Mucosa of descending colon (tissue), 3 donors: ENCODE measurements around the gene COX8A. TPM values are rescaled to one million over a fixed set of nuclear protein-coding genes. Genes with fewer than 3 reads are reported as not detected.
A peak's percentile ranks its signal among the peaks of the same experiment; 100 is the strongest.

Source experiments
- ATAC-seq: fragments of 200-7000 bp; cut with Tn5 transposase; one replicate; pipeline ENCODE4 v1.9.1; 2020; ENCODE audit warnings: mild to moderate bottlenecking, moderate library complexity
- DNase-seq, 3 donors: peaks; one replicate each; pipeline ENCODE4 v3.0.0-alpha.2; 2020
- H3K36me3 ChIP-seq: fragments of 200-600 bp; one replicate; pipeline ENCODE4 v1.8.0; 2021; ENCODE audit warnings: low read depth, mild to moderate bottlenecking
- H3K4me1 ChIP-seq: fragments of 200-600 bp; one replicate; pipeline ENCODE4 v1.8.0; 2021; ENCODE audit warnings: low read depth, mild to moderate bottlenecking
- H3K4me3 ChIP-seq: fragments of 200-600 bp; one replicate; pipeline ENCODE4 v1.8.0; 2021; ENCODE audit warnings: mild to moderate bottlenecking
- H3K9me3 ChIP-seq: fragments of 200-600 bp; one replicate; pipeline ENCODE4 v1.8.0; 2021; ENCODE audit warnings: mild to moderate bottlenecking
- intact Hi-C, 2 donors: fragments of 100-400 bp; cut with DNase I in 1 of 2; cut with micrococcal nuclease in 1 of 2; formaldehyde crosslinking; loops; one replicate each; pipeline versions ENCODE4 v1.11.0 to v1.11.1; 2022; cut with DNase I, micrococcal nuclease
- total RNA-seq, 3 donors: library from RNA; stranded (reverse); fragmentation: NEBNext Ultra II Directional in 2 of 3; extraction: Animal tissue kit (Norgen Biotek cat#: 25700) in 2 of 3; gene quantifications; one replicate each; pipeline versions ENCODE4 v1.2.1 to v1.2.4, GENCODE V29; 2021 to 2023
- TF ChIP-seq, protein P1 (sequence below): fragments of 200-600 bp; IDR thresholded peaks from one replicate; pipeline ENCODE4 v1.8.0; 2022; ENCODE audit warnings: antibody characterized with exemption, mild to moderate bottlenecking
- donor health status: DM: no; HTN: no; CAD: no; lungs with moderate emphysema.
- donor health status: DM: no; HTN: no; CAD: no.
- donor health status: DM: no; HTN: yes; CAD: no.

COX8A gene
- total RNA-seq, 3 donors from 2014 or later = 412 to 707 (median 630) TPM

- ATAC-seq = no peak
- Histone ChIP-seq H3K4me3 (no peak overlapping the region), H3K9me3 (no peaks in the 10 kb centered on the region), H3K36me3 (no peaks in the 10 kb centered on the region), H3K4me1 (peaks cover 13% of the 10 kb centered on the region)
- no peak for DNase-seq
- TF ChIP-seq, protein P1, sequence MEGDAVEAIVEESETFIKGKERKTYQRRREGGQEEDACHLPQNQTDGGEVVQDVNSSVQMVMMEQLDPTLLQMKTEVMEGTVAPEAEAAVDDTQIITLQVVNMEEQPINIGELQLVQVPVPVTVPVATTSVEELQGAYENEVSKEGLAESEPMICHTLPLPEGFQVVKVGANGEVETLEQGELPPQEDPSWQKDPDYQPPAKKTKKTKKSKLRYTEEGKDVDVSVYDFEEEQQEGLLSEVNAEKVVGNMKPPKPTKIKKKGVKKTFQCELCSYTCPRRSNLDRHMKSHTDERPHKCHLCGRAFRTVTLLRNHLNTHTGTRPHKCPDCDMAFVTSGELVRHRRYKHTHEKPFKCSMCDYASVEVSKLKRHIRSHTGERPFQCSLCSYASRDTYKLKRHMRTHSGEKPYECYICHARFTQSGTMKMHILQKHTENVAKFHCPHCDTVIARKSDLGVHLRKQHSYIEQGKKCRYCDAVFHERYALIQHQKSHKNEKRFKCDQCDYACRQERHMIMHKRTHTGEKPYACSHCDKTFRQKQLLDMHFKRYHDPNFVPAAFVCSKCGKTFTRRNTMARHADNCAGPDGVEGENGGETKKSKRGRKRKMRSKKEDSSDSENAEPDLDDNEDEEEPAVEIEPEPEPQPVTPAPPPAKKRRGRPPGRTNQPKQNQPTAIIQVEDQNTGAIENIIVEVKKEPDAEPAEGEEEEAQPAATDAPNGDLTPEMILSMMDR = no peak
- intact Hi-C loops = no loop called here
These were observed 4.3 kb downstream of the COX8A start for GRCh38 chr11:63978551-63979239.

- H3K9me3 ChIP-seq = no peaks in the 10 kb centered on the region
- TF ChIP-seq, protein P1 = no peak
- no peak overlapping the region for H3K4me3 ChIP-seq
- H3K36me3 ChIP-seq = no peaks in the 10 kb centered on the region
- DNase-seq (no peak), ATAC-seq (no peak)
- peaks cover 13% of the 10 kb centered on the region for H3K4me1 ChIP-seq
- intact Hi-C loops = no loop called here
These were observed 5.0 kb downstream of the COX8A start for GRCh38 chr11:63979426-63979825.

- H3K9me3 ChIP-seq = no peaks in the 10 kb centered on the region
- peak overlapping the region; percentile 94 for H3K4me3 ChIP-seq
- H3K4me1 ChIP-seq = peaks cover 19% of the 10 kb centered on the region
- intact Hi-C loops = no loop called here
- no peaks in the 10 kb centered on the region for H3K36me3 ChIP-seq
- DNase-seq (peak; percentile 58 to 84 (median 74)), ATAC-seq (peak; percentile 63)
- TF ChIP-seq, protein P1 = no peak
These were observed 11.4 kb downstream of the COX8A start for GRCh38 chr11:63985812-63986155.

DNA sequence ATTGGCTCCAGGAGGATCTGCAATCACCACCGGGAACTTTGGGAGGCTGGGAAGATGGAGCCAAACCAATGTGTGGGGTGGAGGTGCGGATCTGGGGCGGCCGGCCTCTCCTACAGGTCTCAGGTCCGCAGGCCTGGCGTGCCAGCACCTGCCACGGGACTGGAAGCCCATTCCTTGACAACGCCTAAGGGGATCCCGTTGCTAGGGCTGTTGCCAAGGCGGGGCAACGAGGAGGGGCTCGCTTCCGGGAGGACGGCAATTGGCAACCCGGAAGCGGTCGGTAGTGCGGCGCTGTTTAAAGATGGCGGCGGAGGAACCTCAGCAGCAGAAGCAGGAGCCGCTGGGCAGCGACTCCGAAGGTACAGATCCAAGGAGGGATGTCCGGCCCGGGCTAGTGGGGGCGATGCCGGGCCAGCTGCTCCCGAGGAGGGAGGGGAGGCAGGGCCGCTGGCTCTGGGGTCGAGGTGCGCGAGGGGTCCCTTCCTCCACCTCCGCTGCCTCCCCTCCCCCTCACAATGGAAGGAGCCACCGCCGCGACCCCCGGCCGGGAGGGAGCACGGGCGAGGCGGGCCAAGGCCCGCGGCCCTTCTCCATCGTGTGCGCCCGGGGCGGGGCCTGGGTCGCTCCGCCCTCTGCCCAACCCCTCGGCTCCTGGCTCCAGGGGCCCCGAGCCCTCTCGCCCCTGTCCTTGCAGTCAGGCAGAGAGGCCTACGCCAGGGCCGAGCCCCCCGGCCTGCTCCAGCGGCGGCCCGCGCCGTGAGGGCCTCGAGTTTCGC, 11.9 kb downstream of the COX8A start, which contains the start of gene OTUB1:
TSS of gene OTUB1 (plus strand) at position 283 of the 776 bp plus-strand sequence. CDS start at position 302, 19 bp downstream.
- TF ChIP-seq, protein P1 = no peak
- no peaks in the 10 kb centered on the region for H3K9me3 ChIP-seq
- ATAC-seq (peak; percentile 97), DNase-seq (peak; percentile 94 to 96 (median 95))
- intact Hi-C loops = no loop called here
- H3K36me3 ChIP-seq = no peaks in the 10 kb centered on the region
- peak within 1 kb of the TSS; percentile 94 for H3K4me3 ChIP-seq
- H3K4me1 ChIP-seq = peaks cover 19% of the 10 kb centered on the region

GRCh38 chr11:63986932-63987513, 12.6 kb downstream of the COX8A start:
- no peaks in the 10 kb centered on the region for H3K9me3 ChIP-seq
- H3K36me3 ChIP-seq = no peaks in the 10 kb centered on the region
- H3K4me1 ChIP-seq = peaks cover 19% of the 10 kb centered on the region
- DNase-seq (no peak), ATAC-seq (no peak)
- TF ChIP-seq, protein P1 = no peak
- intact Hi-C loops = no loop called here
- H3K4me3 ChIP-seq = peak overlapping the region; percentile 94
